ENCODE results near the gene MBNL1.
A peak's percentile ranks its signal among the peaks of the same experiment; 100 is the strongest.

- TF ChIP-seq CTCF (IDR thresholded peaks at IDR 0.05) (peak in 11 of 12 donors; percentile 33 to 63 (median 54)), POLR2A (IDR thresholded peaks at IDR 0.05) (no peak)
These were observed 240.0 kb downstream of the MBNL1 start for GRCh38 chr3:152508705-152509104.
